M059J (cell line): ENCODE results near the gene CELF5. TPM values are rescaled to one million over a fixed set of nuclear protein-coding genes. Genes with fewer than 3 reads are reported as not detected.
A peak's percentile ranks its signal among the peaks of the same experiment; 100 is the strongest.
"Not testable (repeated sequence)": the region's sequence is repeated elsewhere in the genome, so short reads cannot be mapped to it uniquely, and the experiment has no call there.

Source experiments
- DNase-seq: peaks from one replicate; pipeline ENCODE4 v3.0.0-alpha.2; 2012; ENCODE audit warnings: low read depth
- total RNA-seq: library from RNA; depleted of rRNA; stranded (reverse); fragments of >200 nt; shearing (Covaris generic); gene quantifications from 2 replicates; pipeline ENCODE4 v1.2.3, GENCODE V29; 2014

The CELF5 gene
- total RNA-seq, 1 experiment from 2014 or later, result not detected

DNA sequence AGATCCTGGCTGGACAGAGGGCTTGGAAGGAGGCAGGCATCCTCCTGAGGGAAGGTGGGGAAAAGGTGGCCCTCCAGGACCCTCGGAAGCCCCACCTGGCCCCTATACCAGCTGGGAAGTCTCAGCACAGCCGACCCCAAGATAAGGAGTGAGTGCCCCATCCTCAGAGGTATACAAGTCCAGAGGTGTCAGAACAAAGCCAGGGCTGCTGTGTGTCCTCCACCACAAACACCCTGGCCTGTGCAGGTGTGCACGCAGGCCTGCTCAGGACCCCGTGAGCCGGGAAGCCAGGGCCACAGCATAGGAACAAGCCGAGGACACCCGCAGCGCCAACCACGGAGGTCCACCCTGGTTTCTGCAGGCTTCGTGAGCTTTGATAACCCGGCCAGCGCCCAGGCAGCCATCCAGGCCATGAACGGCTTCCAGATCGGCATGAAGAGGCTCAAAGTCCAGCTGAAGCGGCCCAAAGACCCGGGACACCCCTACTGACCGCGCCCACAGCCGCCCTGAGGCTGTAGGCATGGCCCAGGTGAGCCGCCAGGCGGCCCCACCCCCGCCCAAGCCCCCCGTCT is 68.6 kb downstream of the CELF5 start:
- no peak for DNase-seq

DNA sequence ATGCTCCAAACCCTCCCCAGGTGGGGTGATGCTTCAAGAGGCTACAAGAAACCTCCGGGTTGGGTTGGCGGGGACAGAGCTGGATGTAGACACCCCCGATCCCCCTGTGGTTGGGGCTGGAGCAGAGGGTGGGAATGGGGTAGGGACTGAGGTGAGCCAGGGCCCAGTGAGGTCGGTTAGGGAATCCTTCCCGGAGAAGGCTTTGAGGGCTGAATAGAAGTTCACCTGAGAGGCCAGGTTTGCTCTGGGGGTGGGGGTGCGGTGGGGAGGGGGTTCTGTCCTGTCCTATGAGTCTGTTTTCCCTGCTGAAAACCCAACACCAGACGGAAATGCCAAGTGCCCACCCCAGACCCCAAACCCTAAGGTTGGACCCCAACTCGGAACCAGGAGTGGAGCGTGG is 69.1 kb downstream of the CELF5 start:
- no peak for DNase-seq

DNA sequence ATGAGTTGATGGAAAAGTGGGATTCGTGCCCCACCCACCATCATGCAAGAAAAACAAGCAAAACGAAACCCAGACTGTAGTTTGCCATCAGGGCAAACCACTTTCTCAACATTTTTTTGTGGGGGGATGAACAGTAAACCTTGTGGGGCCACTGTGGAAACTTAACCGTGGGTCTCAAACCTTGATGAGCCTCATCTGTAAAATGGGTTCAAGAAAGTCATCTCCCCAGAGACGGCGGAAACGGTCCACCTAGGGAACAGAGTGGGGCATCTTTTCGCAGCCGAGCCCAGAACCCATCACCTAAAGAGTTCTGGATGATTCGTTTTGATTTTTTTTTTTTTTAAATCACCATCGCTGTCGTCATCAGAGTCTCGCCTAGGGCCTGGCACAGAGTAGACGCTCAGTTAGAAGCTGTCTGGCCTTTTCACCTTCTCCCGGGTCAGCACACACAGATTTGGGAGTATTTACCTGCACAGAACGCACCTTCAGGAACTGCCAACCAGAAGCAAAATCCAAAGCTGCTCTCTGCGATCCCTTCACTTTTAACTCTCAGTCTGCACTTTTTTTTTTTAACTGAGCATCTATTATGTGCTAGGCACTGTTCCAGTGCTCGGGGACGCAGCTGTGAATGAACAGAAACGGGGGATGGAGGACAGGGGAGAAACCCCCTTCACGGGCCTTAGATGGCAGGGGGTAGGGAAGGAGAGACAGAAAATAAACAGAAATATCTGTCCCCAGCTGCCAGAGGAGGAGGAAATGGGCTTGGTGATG is 69.8 kb downstream of the CELF5 start:
- no peak for DNase-seq

DNA sequence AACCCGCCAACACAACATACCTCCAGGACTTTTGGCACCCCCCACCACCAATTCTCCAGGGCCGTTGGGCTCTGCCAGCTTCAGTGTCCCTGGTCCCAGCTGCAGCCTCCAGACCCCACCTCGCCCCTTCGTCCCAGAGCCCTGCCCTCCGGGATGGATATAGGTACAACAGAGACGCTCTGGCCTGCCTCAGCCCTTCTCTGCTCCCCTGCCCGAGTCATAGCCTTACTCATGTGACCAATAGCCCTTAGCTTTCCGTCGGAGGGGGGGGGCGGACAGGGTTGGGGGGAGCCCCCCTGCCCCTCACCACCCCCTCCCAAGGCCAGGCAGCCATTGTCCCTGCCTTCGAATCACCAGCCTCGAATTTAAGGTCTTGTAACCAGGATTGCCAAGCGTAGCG is 71.1 kb downstream of the CELF5 start:
- no peak for DNase-seq

DNA sequence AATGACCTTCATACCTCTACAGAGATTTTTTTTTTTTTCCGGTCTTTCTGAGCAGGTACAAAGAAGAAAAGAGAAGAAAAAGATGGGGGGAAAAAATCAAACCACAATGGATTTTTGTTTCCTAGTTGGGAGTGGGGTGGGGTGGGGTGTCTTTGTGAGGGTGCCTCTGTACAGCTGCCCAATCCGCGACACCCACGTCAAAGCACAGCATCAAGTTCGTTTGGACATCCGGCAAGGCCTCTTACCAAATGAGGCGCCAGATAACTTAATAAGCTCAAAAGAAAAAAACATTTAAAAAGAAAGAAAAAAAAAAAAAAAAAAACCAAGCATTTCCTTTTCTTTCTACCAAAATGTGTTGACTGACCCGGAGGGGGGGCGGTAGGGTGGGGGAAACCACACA is 71.6 kb downstream of the CELF5 start:
- DNase-seq, result no peak

DNA sequence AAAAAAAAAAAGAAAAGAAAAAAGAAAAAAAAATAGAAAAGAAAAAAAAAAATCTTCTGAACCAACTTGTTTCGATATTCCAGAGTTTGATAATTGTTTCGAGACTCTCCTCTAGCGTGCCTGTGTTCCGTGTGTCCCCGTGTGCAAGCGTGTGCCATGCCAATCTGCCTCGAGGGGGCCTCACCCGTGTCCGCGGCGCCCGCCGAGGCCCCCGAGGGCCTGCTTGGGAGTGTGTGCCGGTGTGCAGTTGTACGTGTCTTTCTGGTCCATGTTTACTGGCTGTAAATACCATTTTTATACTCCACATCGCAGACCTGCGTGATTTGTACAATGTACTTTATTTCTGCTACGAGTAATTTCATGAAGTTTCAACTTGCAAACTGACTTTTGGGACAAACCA is 72.0 kb downstream of the CELF5 start:
- DNase-seq, result no peak

DNA sequence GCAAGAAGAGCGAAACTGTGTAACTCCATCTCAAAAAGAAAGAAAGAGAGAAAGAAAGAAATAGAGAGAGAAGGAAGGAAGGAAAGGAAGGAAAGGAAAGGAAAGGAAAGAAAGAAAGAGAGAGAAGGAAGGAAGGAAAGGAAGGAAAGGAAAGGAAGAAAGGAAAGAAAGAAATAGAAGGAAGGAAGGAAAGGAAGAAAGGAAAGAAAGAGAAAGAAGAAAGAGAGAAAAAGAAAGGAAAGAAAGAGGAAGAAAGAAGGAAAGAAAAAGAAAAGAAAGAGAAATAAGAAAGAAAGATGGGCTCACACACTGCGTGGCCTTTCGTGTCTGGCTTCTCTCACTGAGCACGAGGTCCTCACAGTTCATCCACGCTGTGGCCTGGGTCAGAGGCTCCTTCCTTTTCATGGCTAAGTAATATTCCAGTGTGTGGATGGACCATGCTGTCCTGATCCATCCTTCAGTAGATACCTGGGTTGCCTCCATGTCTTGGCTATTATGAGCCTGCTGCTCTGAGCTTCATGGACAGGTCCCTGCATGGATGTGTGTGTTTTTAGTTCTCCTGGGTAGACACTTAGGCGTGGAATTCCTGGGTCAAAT is 74.5 kb downstream of the CELF5 start:
- no peak for DNase-seq

DNA sequence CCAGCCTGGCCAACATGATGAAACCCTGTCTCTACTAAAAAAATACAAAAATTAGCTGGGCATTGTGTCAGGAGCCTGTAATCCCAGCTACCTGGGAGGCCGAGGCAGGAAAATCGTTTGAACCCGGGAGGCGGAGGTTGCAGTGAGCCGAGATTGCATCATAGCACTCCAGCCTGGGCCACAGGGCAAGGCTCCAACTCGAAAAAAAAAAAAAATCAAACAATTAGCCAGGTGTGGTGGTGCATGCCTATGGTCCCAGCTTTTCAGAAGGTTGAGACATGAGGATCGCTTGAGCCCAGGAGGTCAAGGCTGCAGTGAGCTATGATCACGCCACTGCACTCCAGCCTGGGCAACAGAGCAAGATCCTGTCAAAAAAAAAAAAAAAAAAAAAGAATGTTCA is 76.1 kb downstream of the CELF5 start:
- not testable (repeated sequence) for DNase-seq

DNA sequence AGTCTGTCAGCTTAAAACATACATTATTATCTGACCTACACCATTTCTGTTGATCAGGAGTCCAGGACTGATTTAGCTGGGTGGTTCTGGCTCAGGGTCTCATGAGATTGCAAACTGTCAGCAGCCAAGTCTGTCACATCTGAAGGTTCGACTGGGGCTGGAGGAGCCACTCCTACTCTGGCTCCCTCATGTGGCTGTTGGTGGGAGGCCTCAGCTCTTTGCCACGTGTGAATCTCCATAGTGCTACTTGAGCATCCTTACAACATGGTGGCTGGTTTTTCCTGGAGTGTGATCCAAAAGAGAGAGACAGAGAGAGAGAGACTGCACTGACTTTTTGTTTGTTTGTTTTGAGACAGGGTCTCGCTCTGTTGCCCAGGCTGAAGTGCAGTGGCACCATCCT is 78.3 kb downstream of the CELF5 start:
- no peak for DNase-seq

DNA sequence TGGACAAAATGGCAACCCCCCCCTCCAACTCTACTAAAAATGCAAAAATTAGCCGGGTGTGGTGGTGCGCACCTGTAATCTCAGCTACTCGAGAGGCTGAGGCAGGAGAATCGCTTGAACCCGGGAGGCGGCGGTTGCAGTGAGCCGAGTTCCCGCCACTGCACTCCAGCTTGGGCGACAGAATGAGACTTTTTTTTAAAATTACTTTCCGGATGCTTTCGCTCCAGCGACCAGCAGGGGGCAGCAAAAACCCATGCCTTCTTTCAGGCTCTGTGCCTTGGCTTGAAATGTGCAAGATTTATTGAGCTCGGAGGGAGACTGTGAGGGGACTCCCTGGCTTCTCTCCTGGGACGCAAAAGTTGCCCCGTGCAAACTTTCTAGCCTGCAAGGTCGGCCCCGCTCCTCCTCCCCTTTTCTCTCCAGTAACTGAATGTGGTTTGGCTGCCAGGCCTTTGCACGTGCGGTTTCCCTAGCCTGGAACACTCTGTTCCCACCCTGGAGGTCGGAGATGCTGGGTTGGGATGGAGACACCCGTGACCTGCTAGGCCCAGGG is 80.5 kb downstream of the CELF5 start:
- peak; percentile 69 for DNase-seq

DNA sequence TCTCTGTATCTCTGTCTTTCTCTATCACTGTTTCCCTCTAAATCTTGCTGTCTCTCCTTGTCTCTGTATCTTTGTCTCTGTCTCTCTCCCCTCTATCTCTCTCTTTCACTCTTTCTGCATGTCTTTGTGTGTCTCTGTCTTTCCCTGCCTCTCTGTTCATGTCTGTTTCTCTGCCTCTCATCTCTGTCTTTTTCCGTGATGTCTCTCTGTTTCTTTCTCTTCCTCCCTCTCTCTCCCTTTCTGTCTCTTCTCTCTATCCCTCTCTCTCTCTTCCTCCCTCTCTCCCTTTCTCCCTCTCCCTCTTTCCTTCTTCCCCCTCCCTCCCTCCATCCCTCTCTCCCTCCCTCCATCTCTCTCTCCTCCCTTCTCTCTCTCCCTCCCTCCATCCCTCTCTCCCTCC is 85.3 kb downstream of the CELF5 start:
- DNase-seq, result no peak

DNA sequence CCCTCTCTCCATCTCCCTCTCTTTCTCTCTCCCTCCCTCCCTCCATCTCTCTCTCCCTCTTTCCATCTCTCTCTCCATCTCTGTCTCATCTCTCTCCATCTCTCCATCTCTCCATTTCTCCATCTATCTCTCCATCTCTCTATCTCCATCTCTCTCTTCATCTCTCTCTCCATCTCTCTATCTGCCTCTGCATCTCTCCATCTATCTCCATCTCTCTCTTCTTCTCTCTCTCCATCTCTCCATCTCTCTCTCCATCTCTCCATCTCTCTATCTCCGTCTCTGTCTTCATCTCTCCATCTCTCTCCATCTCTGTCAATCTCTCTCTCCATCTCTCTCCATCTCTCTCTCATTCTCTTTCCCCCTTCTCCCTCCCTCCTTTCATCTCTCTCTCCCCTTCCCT is 85.8 kb downstream of the CELF5 start:
- DNase-seq, result no peak

DNA sequence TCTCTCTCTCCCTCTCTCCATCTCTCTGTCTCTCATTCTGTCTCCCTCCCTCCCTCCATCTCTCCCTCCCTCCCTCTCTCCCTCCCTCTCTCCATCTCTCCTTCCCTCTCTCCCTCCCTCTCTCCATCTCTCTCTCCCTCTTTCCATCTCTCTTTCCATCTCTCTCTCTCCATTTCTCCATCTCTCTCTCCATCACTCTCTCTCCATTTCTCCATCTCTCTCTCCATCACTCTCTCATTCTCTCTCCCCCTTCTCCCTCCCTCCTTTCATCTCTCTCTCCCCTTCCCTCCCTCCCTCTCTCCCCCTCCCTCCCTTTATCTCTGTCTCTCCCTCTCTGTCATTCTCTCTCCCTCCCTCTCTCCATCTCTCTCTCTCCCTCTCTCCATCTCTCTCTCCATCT is 86.2 kb downstream of the CELF5 start:
- DNase-seq, result no peak

DNA sequence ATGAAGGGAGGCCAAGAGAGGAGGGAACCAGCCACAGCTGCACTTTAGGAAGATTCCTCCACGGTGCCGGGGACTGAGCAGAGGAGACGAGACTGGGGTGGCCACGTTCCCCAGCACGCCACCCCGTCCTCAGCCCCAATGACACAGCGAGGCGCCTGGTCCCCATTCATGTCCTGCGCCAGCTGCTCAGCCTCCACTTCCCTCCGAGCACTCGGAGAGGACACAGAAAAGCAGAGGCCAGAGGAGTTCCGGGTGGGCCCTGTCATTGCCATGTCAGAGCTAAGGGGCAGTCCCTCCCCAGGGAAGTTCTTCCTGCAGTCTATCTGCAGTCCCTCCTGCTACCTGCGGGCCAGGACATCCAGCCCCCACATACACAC is 88.7 kb downstream of the CELF5 start:
- DNase-seq, result no peak

DNA sequence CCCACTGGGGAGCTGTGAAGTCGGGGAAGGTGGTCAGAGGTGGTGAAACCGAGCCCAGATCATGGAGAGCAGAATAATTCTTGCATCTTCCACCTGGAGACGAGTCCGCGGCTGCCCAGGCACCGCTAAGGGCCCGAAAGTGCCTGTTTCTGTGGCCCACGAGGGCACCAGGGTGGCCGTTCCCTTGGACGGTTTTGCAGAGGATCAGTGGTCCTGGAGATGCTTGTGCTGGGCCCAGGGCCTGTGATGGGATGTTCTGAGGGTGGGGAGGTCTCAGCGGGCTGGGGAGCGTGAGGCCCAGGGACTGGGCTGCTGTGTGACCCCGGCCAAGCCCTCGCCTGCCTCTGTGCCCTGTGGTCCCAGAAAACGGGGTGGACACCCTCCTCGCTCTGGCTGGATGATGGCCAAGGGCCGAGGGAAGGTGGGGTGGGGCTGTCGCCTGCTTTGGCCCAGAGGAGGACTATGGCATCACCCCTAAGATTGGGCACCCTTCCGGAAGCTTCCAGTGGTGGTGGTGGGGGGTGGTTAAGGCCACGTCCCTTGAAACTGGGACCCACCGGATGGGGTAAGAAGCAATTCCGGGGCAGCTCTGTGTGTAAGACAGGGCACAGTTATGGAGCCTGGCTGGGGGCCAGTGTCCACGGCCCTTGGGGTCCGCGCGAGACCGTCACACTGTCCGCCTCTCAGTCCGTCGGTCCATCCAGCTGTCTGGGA is 90.7 kb downstream of the CELF5 start:
- DNase-seq, result no peak

DNA sequence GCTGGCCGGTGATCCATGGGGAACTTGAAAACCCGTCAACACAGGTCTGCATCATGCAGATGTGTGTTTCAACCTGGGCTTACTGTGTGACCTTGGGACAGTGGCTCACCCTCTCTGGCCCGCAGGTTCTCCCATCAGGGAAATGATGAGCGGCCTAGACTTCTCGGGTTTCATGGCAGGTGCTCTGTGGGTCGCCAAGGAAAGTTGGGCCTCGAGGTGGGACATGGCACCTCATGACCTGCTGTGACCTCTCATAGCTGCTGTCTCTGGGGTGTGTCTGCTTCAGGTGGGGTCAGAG is 91.2 kb downstream of the CELF5 start:
- no peak for DNase-seq

DNA sequence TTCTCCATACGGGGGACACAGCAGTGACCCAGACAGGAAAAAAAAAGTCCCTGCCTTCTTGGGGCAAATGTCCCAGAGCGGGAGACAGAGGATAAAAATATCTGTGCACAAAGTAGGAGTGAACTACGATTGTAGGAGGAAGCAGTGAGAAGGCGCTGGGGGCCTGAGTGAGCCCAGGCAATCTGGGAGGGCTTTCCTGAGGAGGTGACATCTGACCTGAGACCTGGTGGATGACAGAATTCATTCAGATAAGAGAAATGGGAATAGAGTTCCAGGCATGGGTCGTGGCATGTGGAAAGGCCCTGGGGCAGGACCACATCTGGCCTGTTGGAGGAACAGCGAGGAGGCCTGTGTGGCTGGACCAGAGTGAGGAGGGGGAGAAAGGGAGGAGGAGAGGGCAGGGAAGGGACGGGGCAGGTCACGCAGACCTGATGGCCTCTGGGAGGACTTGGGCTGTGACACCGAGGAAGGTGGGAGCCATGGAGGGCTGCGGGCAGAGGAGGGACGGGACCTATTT is 91.7 kb downstream of the CELF5 start:
- DNase-seq, result no peak

DNA sequence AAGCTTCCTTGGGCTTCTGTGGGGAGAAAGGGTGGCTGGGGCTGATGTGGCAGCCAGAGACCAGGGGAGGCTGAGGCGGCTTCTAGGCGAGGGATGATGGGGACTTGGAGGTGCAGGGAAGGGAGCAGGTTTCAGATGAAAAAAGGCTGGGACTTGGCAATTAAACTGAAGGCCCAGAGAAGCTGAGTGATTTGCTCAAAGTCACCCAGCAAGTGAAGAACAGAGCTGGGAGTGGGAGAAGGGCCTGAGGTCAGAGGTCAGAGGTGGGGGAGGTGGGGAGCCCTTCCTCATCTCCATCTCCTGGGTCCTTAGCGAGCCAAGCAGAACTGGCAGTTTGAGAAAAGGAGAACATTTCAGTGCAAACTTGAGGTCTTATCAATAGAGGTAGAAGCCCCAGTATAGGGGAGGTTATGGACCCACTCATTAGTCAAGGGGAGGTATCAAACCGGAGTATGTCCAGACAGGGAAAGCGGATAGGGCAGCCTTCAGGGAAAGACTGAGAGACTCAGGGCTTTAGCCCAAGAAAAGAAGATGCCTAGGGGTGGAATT is 92.3 kb downstream of the CELF5 start:
- DNase-seq, result no peak

DNA sequence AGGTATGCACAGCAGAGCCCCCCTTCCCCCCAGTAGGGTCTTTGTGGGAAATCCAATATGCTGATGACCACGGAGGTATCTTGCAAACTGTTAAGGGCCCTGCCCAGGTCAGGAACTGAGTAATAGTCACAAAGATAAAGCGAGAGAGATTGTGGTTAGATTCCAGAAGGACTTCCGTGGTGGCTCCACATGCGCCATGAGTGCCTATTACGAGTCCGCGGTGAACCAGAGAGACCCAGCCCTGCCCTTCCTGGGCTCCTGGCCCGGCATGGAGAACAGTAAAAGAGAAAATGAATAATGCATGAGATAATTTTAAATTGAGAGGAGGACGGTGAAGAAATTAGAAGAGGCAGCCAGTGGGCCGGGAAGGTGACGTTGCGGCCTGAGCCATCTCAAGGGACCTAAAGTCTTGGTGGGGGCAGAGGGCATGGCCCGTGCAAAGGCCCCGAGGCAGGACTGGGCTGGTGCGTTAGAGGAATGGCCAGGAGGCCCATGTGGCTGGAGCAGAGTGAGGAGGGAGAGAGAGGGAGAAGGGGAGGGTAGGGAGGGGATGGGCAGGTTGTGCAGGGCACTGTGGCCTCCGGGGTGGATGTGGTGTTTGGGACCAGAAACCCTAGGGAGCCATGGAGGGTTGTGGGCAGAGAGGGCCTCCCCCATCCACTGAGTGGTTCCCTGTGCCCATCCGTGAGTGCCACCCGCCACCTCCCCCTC is 95.3 kb downstream of the CELF5 start:
- peak; percentile 90 for DNase-seq

DNA sequence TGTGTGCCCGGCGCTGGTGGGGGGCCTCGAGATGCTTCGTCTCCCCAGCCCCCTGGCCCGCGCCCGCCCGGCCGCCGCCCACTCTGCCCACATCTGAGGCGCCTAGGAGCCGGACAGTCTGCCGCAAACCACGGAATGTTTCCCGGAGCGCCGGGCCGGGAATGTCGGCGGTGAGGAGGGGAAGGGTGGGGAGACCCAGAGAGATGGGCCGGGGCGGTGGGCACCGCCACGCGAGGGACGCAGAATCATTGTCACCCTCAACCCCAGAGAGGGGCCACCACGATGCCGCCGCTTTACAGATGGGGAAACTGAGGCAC is 95.9 kb downstream of the CELF5 start:
- peak; percentile 57 for DNase-seq

DNA sequence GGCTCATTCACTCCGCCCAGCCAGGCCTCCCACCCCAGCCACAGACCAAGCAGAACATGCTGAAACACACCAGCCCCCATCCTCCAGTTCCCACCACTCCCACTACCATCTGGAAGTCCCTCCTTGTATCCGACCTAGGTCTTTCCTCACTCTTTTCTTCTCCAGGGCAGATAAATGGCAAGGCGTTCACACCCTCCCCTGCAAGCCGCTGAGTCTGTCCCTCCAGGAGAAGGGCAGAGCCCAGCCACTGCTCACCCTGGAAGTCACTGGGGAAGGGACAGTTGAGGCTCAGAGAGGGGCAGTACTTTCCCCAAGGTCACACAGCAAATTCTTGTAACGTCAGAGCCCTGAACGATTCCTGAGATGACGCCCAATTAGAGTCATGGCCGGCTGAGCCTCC is 96.4 kb downstream of the CELF5 start:
- DNase-seq, result no peak

DNA sequence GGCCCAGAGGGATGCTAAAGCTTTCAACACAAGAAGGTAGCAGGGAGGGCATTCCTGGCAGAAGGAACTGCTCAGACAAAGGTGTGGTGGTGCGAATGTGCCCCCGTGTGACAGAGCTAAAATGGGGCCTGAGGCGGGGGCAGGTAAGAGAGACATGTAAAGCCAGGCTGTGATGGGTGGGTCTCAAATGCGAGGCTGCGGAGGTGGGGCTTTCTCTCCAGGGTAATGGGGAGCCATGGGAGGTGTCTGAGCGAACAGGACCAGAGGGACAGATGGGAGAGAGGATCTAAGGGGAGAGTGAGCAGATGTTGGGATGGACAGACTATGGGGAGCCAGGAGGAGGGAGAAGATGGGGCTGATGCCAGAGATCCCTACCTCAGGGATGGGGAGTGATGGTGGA is 97.2 kb downstream of the CELF5 start:
- DNase-seq, result no peak
